Keratinocyte (primary cell): ENCODE measurements around the gene ZNF521. TPM values are rescaled to one million over a fixed set of nuclear protein-coding genes. Genes with fewer than 3 reads are reported as not detected.

Experiments
- DNase-seq: peaks from one replicate; pipeline ENCODE4 v3.0.0-alpha.2; 2011; ENCODE audit warnings: low read depth, missing footprints, low spot score
- FAIRE-seq: peaks from 2 replicates; lab custom pipeline; 2011; peaks lifted over from hg19 to GRCh38; lab: Jason Lieb, UNC
- H2AFZ ChIP-seq: 2 replicates; pipeline ENCODE4 v1.6.0; 2012; ENCODE audit warnings: low read length, control low read depth, inconsistent platforms; ENCODE audit not compliant: control insufficient read depth
- H3K27ac ChIP-seq: 2 replicates; pipeline ENCODE4 v1.5.1; 2011; ENCODE audit warnings: low read length; ENCODE audit not compliant: control insufficient read depth, insufficient read depth
- H3K27me3 ChIP-seq: 3 replicates; pipeline ENCODE4 v1.6.0; 2011; ENCODE audit warnings: low read length; ENCODE audit not compliant: control insufficient read depth, insufficient read depth; ENCODE audit errors: extremely low read depth
- H3K36me3 ChIP-seq, 2 experiments: 2 replicates in 1 of 2; 3 replicates in 1 of 2; pipeline ENCODE4 v1.5.1; 2011; ENCODE audit warnings: low read length in 2 of 2, mild to moderate bottlenecking in 1 of 2; ENCODE audit not compliant: control insufficient read depth in 2 of 2, insufficient read depth in 2 of 2; ENCODE audit errors: extremely low read depth in 1 of 2
- H3K4me1 ChIP-seq: 3 replicates; pipeline ENCODE4 v1.5.1; 2011; ENCODE audit warnings: low read length; ENCODE audit not compliant: control insufficient read depth, insufficient read depth; ENCODE audit errors: extremely low read depth
- H3K4me2 ChIP-seq: 3 replicates; pipeline ENCODE4 v1.6.0; 2011; ENCODE audit warnings: low read depth, low read length; ENCODE audit not compliant: control insufficient read depth, insufficient read depth; ENCODE audit errors: extremely low read depth
- H3K4me3 ChIP-seq, 3 experiments: fragments of 200-600 bp in 1 of 3; sonication (generic) in 1 of 3; 2 replicates in 2 of 3; 3 replicates in 1 of 3; pipeline ENCODE4 v1.5.1; 2011 to 2016; ENCODE audit warnings: low read length in 3 of 3, mild to moderate bottlenecking in 3 of 3, control low read depth in 2 of 3, inconsistent platforms in 1 of 3, low read depth in 1 of 3, mixed read lengths in 1 of 3, mixed run types in 1 of 3, moderate library complexity in 1 of 3; ENCODE audit not compliant: control insufficient read depth in 2 of 3, insufficient read depth in 2 of 3; ENCODE audit errors: extremely low read depth in 1 of 3
- H3K79me2 ChIP-seq: 2 replicates; pipeline ENCODE4 v1.6.0; 2012; ENCODE audit warnings: low read length; ENCODE audit not compliant: control insufficient read depth, insufficient read depth
- H3K9ac ChIP-seq: 3 replicates; pipeline ENCODE4 v1.6.0; 2011; ENCODE audit warnings: low read length; ENCODE audit not compliant: control insufficient read depth, insufficient read depth; ENCODE audit errors: extremely low read depth
- H3K9me1 ChIP-seq: 3 replicates; pipeline ENCODE4 v1.6.0; 2011; ENCODE audit warnings: low read length; ENCODE audit not compliant: control insufficient read depth, insufficient read depth; ENCODE audit errors: extremely low read depth
- H3K9me3 ChIP-seq: 2 replicates; pipeline ENCODE4 v1.5.1; 2012; ENCODE audit warnings: low read depth, low read length; ENCODE audit not compliant: control insufficient read depth
- H4K20me1 ChIP-seq: 3 replicates; pipeline ENCODE4 v1.6.0; 2011; ENCODE audit warnings: low read length; ENCODE audit not compliant: control insufficient read depth, insufficient read depth; ENCODE audit errors: extremely low read depth
- EZH2 ChIP-seq: IDR thresholded peaks from one replicate; pipeline ENCODE4 v1.6.1; 2012; ENCODE audit warnings: inconsistent platforms, mild to moderate bottlenecking, low read length, moderate library complexity
- dilution Hi-C: fragments of 300-500 bp; cut with MboI; formaldehyde crosslinking; loops from one replicate; pipeline ENCODE4 v1.7.0; 2020; ENCODE audit warnings: low sequenced_read_pairs; ENCODE audit not compliant: extremely low pct_ligation_motif_present
- polyA plus RNA-seq, 5 experiments: library from polyadenylated mRNA; depleted of rRNA in 3 of 5; stranded (reverse) in 3 of 5; stranded (forward) in 1 of 5; unstranded in 1 of 5; fragments of >200 nt; gene quantifications; 1 replicate in 1 of 5; 2 replicates in 3 of 5; 3 replicates in 1 of 5; pipeline versions ENCODE4 v1.2.1 to v1.2.3, GENCODE V29; 2011 to 2012; ENCODE audit warnings: missing spikeins in 2 of 5, low read depth in 1 of 5, low replicate concordance in 1 of 5
- TF ChIP-seq, protein P1 (sequence below), 3 experiments: IDR thresholded peaks in 1 of 3; conservative IDR thresholded peaks in 1 of 3; optimal IDR thresholded peaks in 1 of 3; 2 replicates in 2 of 3; 3 replicates in 1 of 3; pipeline versions ENCODE3 to v1.5.1; 2011; ENCODE audit warnings: low read length in 3 of 3, mild to moderate bottlenecking in 3 of 3, moderate library complexity in 2 of 3, control low read depth in 1 of 3, inconsistent platforms in 1 of 3; ENCODE audit not compliant: insufficient read depth in 2 of 3; ENCODE audit errors: extremely low read depth in 1 of 3

The ZNF521 gene
- polyA plus RNA-seq, 1 donor (not counting 4 experiments of a cell fraction or from before 2014, with no cell fraction given) = 0.07 TPM

DNA sequence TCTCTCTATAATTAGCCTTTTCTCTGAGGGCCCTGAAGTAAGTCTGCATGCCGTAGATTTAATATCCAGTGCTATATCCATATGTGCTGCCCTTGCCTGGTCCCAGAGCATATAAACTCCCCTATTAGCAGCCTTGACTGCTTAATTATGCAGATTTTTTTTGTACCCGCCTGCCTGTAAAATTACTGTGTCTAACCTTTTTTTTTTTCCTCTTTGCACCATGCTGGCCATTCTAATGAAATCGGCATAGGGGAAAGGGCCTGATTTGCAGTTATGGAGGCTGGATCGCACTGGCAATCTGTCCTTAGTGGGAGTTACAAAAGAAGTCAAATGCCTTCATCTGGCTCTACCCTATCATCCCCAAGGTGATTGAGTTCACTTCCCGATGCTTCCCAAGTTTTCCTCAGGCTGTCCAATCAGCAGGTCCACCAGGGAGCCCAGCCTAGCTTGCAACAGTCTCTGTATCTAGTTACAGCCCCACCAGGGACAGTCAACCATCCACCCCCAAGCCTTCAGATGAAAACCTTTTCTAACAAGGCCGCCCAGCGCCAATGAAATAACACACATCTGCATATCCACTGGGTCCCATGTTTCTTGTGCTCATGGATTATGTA is 239.0 kb downstream of the ZNF521 start:
- H3K27me3 ChIP-seq = no peaks in the 10 kb centered on the region
- no peaks in the 10 kb centered on the region for H3K79me2 ChIP-seq
- no peak overlapping the region for H3K27ac ChIP-seq
- FAIRE-seq = no peak
- dilution Hi-C loops = no loop called here
- H3K4me3 ChIP-seq = no peak overlapping the region
- H3K9ac ChIP-seq = no peak overlapping the region
- DNase-seq = no peak
- no peak for TF ChIP-seq EZH2
- TF ChIP-seq, protein P1, sequence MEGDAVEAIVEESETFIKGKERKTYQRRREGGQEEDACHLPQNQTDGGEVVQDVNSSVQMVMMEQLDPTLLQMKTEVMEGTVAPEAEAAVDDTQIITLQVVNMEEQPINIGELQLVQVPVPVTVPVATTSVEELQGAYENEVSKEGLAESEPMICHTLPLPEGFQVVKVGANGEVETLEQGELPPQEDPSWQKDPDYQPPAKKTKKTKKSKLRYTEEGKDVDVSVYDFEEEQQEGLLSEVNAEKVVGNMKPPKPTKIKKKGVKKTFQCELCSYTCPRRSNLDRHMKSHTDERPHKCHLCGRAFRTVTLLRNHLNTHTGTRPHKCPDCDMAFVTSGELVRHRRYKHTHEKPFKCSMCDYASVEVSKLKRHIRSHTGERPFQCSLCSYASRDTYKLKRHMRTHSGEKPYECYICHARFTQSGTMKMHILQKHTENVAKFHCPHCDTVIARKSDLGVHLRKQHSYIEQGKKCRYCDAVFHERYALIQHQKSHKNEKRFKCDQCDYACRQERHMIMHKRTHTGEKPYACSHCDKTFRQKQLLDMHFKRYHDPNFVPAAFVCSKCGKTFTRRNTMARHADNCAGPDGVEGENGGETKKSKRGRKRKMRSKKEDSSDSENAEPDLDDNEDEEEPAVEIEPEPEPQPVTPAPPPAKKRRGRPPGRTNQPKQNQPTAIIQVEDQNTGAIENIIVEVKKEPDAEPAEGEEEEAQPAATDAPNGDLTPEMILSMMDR (optimal IDR thresholded peaks at IDR 0.05 in 1 of 3, IDR thresholded peaks at IDR 0.05 in 1 of 3, conservative IDR thresholded peaks at IDR 0.05 in 1 of 3; ENCODE audit: extremely low read depth in 1 of 3, insufficient read depth in 2 of 3, low read length in 3 of 3) = no peak
- H3K4me2 ChIP-seq = no peak overlapping the region
- no peak overlapping the region for H2AFZ ChIP-seq
- H3K9me1 ChIP-seq = no peaks in the 10 kb centered on the region
- no peaks in the 10 kb centered on the region for H4K20me1 ChIP-seq
- H3K36me3 ChIP-seq = no peaks in the 10 kb centered on the region
- no peaks in the 10 kb centered on the region for H3K9me3 ChIP-seq
- no peaks in the 10 kb centered on the region for H3K4me1 ChIP-seq

DNA sequence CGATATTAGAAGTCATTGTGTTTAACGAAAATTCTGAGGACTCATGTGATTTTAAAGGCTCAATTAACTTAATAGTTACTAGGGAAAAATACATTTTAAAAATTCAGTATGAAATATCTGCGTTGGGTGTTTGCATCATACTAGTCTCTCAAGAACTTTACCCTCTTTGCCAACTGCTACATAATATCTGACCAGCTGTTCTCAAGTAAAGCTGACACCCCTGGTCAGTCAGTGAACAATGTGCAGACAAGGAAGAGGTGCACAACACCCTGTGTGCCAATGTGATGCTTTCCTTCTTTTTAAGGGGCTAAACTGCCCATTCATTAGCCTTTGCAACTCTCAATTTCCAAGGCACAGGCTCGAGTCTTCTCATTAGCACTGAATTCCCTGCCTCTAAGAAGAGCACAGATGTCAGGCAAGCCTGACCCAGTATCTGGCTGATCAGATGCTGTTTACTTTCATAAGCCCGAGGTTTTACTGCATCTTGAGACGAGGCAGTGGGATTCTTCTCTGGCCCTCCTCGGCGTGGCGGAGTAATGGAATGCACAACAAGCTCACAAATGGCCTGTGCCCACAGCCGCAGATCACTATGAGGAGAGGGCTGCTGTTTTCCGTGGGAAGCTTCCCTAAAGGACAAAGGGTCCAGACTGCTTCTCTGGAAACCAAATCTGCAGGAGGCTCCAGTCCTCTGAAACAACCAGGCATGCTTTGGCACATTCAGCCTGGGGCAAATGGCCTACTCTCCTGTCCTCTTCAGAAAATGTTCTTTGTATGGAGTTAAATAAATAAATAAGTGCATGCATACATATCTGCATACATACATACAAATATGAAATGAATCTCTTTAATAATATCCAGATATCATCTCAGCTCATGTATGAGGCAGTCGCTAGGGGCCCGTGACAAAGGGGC is 240.3 kb downstream of the ZNF521 start:
- no peaks in the 10 kb centered on the region for H3K4me1 ChIP-seq
- no peaks in the 10 kb centered on the region for H3K9me3 ChIP-seq
- no peaks in the 10 kb centered on the region for H3K36me3 ChIP-seq
- dilution Hi-C loops = no loop called here
- H3K4me2 ChIP-seq = no peak overlapping the region
- no peaks in the 10 kb centered on the region for H3K9me1 ChIP-seq
- no peak overlapping the region for H3K4me3 ChIP-seq
- H3K79me2 ChIP-seq = no peaks in the 10 kb centered on the region
- DNase-seq = no peak
- H3K9ac ChIP-seq = no peak overlapping the region
- no peaks in the 10 kb centered on the region for H3K27me3 ChIP-seq
- FAIRE-seq = no peak
- H2AFZ ChIP-seq = no peak overlapping the region
- TF ChIP-seq EZH2 = no peak
- TF ChIP-seq, protein P1 (optimal IDR thresholded peaks at IDR 0.05 in 1 of 3, IDR thresholded peaks at IDR 0.05 in 1 of 3, conservative IDR thresholded peaks at IDR 0.05 in 1 of 3; ENCODE audit: extremely low read depth in 1 of 3, insufficient read depth in 2 of 3, low read length in 3 of 3) = no peak
- no peak overlapping the region for H3K27ac ChIP-seq
- no peaks in the 10 kb centered on the region for H4K20me1 ChIP-seq
